HG02870 (cell line): ENCODE results near the gene LRRC8E.

ENCODE experiments used
- ATAC-seq: cut with Tn5 transposase; IDR thresholded peaks from one replicate; pipeline ENCODE4 v1.9.1; 2021; ENCODE audit warnings: mild to moderate bottlenecking, moderate library complexity; ENCODE audit not compliant: unreplicated experiment

The LRRC8E gene

DNA sequence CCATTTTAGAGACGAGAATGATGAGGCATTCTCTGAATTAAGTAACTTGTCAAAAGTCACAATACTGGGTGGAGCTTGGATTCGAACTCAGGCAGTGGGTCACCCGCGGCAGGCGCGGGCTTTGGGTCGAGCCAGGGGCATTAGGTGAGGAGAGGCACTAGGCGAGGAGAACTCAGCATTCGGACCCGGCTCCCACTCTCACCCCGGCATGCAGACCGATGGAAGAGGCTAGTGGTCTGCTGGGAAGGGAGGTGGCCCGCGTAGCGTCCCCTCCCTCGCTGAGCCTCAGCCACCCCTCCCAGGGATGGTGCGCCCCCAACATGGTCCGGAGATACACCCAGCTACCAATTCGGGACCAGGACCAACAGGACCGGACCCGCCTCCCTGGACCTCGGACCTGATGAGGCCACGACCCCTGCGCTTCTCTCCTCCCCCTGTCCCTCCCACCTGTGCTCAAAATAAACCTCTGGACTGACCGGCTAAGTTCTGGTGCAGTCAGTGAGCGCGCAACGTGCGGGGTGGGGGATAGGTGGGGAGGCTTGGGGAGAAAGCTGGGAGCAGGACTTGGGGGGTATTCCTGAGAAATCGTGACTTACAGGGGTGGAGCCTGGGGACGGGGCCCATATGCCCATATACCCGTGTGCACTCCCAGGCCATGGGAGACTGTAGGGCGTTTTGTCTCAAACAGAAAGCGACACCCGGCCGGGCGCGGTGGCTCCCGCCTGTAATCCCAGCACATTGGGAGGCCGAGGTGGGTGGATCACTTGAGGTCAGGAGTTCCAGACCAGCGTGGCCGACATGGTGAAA lies 30.5 kb downstream of the LRRC8E start:
- no peak for ATAC-seq

DNA sequence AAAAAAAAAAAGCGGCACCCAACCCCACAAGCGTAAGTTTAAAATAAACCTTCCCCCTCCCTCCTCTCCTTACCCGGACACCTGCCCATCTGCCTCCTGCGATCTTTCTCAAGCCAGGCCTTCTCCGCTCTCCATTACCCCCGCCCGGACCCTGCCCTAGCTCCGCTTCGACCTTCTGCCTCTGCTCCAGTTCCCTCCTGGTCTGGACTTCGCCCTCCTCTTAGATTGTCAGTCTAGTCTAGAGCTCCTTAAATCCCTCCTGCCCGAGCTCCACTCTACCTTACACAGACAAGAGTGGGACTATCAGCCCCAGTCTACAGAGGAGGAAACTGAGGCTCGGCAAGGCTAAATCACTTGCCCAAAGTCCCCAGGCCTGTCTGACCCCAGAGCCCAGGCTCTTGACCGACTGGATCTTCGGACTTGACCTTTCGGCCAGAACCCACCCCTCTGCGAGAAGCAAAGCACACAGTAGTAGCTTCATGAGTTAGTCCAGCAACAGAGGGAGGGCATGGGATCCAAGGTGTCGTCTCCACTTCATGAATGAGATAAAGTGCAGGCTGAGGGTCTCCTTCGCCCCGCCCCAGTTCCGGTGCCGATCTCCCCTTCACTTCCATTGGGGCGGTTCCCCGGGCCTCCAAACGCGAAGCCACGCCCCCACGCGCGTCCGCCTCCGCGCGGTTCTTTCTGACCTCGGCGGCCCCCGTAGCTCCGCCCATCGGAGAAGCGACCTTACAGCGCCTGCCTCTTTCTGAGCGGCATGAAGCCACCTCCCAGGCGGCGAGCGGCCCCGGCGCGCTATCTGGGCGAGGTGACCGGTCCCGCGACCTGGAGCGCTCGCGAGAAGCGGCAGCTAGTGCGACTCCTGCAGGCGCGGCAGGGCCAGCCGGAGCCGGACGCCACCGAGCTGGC lies 31.6 kb downstream of the LRRC8E start, which contains the start of gene SNAPC2:
TSS of gene SNAPC2 (plus strand) at position 729 of the 909 bp plus-strand sequence. CDS start at position 758, 29 bp downstream.
- peak; percentile 43 for ATAC-seq

DNA sequence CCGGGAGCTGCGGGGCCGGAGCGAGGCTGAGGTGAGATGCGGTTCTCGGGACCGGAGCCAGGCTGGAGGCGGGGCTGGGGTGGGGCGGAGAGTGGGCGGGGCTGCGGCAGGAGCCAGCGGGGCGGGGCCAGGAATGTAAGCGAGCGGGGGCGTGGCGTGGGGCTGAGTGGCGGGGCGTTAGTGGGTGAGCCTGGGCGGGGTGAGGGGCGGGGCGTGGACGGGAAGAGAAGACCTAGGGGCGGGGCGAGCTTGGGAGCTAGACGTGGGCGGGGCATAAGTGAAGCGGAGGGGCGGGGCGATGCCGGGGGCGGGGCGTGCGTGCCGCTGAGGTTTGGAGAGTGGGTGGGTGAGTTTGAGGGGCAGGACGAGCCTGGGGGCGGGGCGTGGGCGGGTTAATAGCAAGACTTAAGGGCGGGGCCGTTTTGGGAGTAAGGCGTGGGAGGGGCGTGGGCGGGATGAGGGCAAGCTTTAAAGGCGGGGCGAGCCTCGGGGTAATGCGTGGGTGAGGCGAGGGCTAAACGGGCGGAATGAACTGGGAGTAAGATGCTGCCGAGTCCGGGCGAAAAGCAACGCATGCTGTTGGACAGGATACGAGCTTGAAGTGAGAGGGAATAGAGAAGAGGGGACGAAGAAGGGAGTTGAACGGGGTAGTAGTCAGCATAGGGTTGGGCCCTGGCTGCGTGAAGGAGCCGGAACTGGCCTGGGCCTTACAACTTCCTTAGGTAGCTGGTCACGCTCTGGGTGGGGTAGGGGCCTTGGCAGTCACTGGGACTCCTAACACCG lies 32.4 kb downstream of the LRRC8E start:
- ATAC-seq, result peak; percentile 41

DNA sequence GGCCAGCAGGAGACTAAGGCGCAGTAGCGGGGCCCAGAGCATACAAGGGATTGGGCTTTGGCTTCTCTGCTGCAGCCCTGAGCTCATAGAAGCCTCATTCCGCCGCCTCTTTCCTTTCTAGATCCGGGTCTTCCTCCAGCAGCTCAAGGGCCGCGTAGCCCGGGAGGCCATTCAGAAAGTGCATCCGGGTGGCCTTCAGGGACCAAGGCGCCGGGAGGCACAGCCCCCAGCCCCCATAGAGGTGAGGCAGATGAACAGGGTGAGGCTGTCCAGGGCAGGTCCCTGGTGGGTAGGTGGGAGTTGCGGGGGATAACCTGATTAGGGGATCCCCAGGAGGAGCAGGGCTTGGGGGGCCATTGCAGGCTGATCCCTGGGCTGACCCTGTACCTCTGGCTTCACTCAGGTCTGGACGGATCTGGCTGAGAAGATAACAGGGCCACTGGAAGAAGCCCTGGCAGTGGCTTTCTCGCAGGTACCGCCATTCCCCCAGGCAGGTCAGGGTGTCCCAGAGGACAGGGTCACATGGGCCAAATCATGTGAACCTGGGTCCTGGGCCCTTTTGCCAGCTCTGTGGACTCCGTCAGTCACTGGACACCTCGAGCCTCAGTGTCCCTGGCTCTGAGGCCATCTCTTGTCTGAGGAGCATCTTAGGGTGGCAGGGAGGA lies 33.1 kb downstream of the LRRC8E start:
- ATAC-seq, result no peak

DNA sequence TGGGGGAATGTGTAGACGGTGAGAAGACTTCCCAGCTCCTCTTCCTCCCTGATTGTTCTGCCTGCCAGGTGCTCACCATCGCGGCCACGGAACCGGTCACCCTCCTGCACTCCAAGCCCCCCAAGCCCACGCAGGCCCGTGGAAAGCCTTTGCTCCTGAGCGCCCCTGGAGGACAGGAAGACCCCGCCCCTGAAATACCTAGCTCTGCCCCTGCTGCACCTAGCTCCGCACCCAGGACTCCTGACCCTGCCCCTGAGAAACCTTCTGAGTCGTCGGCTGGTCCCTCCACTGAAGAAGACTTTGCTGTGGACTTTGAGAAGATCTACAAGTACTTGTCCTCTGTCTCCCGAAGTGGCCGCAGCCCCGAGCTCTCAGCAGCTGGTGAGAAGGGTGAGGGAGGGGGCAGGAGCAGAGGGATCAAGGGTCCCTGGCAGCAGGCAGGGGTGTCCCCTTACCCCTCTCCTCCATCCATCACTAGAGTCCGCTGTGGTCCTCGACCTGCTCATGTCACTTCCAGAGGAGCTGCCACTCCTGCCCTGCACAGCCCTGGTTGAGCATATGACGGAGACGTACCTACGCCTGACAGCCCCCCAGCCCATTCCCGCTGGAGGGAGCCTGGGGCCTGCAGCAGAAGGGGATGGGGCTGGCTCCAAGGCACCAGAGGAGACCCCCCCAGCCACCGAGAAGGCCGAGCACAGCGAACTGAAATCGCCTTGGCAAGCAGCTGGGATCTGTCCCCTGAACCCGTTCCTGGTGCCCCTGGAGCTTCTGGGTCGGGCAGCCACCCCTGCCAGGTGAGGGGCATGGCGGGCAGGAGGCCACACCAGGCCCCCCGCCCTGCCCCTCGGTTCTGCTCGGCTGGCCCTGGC lies 33.9 kb downstream of the LRRC8E start:
- no peak for ATAC-seq

DNA sequence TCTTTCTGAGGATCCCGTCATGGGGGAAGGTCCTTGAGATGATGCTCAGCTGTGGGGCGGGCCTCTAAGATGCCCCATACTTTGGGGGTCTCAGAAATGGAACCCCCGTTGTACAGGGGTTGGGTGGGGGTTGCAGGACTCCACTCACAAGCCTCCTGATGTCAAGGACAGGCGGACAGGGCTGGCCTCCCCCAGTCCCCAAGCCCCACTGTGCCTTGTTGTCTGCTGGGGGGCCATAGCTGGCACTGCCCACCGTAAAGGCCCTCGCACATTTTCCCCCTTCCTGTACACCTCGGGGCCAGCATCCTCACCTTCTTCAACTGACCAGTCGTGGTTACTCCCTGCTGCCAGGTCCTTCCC lies 34.5 kb downstream of the LRRC8E start:
- no peak for ATAC-seq

DNA sequence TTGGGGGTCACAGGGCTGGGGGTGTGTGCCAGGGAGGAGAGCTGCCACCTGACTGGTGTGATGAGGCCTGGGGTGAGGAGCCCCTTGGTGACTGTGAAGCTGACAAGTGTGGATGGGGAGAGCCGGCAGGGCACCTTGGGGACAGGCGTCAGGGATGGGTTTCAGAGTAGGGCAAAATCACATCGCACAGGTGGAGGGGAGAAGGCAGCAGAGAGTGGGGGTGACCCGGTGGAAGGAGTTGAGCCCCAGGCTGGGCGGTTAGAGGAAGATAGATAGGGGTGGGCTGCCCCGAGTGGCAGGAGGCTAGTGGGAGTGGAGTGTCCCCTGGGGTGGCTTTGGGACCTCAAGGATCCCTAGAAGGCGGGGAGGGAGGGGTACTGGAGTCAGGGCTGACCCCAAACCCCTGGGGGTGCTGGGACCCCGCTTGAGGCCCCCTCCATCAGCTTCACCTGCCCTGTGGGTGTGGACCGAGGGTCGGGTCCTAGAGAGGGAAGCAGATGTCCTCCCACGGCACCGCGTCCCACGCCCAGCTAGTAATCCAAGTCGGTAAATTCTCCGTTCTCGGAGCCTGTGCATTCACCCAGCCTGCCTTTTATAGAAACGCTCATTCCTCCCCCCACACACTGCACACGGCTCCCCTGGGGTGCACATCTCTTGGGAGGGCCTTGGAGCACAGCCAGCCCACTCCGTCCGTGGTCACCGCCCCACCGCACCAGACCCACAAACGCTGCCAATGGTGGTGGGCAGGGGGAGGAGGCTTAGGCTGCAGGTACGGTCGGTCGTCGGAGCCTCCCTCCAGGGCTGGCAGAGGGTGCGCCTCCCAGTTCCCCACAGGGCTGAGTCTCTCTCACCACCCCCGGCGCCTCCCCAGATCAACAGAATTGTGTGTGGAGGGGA lies 35.2 kb downstream of the LRRC8E start:
- no peak for ATAC-seq

DNA sequence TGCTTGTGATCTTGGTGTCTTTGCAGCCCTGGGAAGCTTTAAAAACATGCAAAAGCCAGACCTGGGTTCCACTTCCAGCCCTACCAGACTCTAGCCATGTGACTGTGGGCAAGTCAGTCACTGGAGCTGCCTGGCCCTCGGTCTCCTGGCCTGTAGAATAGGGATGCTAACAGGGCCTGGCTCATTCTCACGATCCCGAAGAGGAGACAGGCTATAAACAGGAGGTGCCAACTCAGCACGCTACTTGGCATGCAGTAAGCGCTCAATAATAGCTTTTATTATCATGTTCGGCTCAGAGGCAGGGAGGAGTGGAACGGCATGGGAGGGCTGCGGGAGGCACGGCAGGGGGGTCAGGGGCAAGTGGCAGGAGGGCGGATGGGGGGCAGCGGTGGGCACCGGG lies 35.9 kb downstream of the LRRC8E start:
- ATAC-seq, result no peak

DNA sequence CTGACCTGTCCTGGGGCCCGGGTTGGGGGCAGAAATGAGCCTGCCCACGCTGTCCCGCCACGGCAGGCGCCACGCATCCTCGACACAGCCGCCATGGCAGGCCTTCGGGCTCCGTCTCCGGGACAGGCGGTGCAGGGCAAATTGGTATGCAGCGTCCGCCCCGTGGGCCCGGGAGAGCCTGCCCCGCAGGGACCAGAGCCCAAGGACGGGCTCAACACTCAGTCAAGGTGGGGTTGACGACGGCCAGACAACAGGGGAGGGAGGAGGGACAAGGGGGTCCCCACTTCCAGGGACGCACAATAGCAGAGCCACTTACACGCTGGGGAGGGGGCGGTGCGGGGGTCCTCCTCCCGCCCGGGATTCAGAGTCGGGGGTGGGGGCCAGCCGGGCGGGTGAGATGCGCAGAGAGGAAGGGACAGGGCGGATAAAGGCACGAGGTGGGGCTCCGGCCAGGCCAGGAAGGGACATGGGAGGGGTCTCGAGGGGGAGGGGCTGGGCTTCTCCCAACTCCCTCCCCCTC lies 36.4 kb downstream of the LRRC8E start:
- ATAC-seq, result no peak

DNA sequence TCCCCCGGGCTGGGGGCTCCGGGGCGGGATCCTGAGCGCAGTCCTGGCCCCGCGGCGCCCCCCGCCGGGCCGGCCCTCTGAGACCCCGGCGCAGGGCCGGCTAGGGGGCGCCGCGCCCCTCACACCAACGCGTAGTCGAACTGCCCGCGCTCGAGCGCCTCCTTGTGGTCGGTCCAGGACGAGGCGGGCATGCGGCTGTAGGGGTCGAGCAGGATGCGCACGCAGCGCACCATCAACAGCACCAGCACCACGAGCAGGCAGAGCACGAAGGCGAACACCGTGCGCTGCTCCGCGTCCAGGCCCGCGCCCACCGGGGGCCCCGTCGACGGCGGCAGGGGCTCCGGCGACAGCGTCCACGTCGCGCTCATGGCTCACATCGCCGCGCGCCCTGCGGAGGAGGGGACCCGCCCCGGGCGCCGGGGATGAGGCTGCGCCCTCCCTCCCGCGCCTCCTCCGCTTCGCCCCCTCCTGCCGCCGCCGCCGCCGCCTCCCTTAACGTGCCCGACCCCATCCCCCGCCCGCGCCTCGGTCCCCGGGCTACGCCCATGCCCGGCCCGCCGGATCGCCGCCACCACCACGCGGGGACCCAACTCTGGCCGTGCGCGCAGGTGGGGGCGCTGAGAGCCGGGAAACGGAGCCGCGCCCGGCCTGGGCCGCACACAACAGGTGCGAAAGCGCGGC lies 37.0 kb downstream of the LRRC8E start:
- ATAC-seq, result no peak

DNA sequence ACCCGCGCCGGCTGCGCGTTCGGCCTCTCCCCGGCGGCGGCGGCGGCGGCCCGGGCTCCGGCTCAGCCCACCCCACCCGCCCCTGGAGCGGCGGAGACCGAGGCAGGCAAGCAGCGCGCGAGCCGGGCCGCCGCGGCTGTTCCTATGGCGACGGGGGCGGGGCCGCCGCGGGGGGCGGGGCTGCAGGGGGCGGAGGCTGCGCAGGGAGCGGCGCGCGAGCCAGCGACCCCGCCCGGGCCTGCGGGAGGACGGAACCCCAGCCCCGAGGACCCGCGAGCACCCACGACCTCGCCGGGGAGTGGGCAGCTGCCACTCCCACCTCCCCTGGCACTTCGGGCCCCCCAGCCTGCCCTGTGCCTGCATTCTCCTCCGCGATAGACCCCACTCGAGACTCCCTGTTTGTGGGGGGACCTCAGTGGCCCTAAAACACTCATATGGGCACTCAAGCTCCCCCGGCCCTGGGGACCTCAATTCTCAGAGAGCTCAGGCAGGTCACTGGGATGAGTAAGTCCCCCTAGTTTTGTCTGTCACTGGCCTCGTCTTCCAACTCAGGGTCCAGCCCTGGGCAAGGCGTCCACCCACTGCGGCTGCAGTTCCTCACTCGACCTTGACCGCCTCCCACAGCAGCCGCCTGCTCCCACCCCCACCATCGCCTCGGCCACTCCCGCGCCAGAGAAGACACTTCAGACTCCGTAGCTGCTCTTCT lies 37.9 kb downstream of the LRRC8E start, which contains the start of gene CTXN1:
TSS of gene CTXN1 (minus strand) at position 115 of the 706 bp plus-strand sequence. CDS start 597 bp downstream, outside the sequence.
- ATAC-seq, result no peak

DNA sequence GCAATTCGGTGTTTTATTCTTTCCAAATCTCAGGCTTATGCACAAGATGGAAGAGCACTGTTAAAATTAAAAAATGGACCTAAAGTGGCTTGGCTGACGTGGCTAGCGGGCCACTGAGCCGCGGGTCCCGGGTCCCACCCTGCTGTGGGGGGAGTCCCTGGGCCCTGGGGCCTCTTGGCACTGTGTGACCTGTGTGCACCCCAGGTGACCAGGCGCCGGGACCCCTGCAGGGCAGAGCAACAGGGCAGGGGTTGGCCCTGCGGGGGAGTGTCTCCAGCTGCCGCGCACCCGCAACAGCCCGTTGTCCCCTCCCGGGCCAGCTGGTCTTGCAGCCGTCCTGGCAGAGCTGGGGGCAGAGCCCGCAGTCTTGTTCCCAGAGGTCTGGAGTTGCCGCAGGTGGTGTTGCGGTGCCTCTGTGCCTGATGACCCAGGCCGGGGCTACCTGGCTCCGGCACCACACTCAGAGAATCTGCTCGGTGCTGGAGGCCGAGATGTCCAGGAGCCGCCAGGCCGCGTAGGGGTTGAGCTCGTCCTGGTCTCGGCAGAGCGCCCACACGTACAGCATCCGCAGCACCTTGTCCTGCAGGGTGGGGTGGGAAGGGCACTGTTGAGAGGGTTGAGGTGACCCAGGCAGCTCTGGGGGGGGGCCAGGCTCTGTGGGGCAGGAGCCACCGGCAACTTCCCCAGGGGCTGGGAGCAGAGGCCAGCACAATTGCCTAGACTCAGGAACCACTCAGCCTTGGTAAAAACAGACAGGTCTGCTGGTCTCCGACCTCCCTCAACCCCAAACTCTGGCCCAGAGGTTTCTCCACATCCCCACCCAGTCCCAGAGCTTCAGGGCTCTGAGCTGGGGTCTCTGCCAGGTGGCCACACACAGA lies 38.7 kb downstream of the LRRC8E start:
- ATAC-seq, result no peak

DNA sequence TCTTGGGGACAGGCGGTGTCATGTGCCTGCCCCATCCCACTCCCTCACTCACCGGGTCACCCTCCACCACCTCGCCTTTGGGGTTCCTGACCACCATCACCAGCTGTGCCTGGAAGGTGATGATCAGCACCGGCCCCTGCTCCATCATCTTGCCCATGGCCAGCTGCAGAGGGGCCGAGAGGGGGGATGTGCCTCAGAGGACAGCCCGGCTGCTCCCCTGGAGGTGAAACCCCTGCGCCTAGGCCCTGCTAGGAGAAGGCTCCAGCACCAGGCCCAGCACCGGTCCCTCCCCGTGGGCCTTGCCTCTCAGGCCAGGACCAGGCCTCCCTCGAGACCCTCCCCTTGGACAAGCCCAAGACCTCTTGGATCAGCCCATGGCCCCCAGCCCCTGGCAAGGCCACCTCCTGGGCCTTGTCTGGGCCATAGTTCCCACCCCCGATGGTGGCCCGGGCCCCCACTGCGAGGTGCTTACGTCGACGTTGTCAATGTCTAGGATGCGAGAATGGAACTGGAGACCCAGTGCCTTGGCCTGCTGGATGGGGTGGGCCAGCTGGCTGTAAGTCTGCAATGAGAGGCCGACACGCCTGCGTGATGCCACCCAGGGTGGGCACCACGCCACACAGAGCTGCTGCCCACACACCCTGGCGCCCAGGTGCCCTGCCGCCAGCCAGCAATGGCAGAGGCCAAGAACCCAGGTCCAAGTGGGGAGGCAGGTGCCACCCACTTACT lies 39.5 kb downstream of the LRRC8E start:
- ATAC-seq, result no peak

DNA sequence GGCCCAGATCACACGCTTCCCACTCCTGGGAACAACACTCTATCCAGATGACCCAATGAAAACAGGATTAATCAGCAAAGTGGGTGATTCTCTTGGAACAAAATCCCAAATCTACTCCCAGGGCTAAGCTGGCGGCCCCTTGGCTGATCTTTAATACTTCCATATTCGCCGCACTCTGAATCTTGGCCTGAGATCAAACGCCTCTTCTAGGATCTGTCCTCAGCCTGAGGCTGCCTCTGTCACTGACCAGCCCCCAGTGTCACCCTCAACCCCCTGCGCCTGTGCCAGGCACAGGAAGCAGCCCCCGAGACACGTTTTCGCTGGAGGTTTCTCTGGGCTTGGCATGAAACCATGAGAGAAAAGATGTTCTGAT lies 40.0 kb downstream of the LRRC8E start:
- no peak for ATAC-seq
